Gastroesophageal sphincter (tissue), 4 donors: ENCODE measurements around the gene ZBTB7A. TPM values are rescaled to one million over a fixed set of nuclear protein-coding genes. Genes with fewer than 3 reads are reported as not detected.
A peak's percentile ranks its signal among the peaks of the same experiment; 100 is the strongest.

Experiments used
- ATAC-seq: fragments of 150-250 bp; one replicate; pipeline ENCODE4 v1.9.1; 2016; ENCODE audit warnings: mild to moderate bottlenecking, moderate library complexity
- H3K27ac ChIP-seq, 4 donors: fragments of 200-600 bp; sonication (generic) in 3 of 4; 1 replicate in 3 of 4; 2 replicates in 1 of 4; pipeline ENCODE4 v1.5.1; 2016 to 2019
- H3K27me3 ChIP-seq: fragments of 200-600 bp; sonication (generic); one replicate; pipeline ENCODE4 v1.5.1; 2019
- H3K36me3 ChIP-seq, 2 donors: fragments of 200-600 bp; sonication (generic); one replicate each; pipeline ENCODE4 v1.5.1; 2019; ENCODE audit warnings: control low read depth in 1 of 2
- H3K4me1 ChIP-seq, 3 donors: fragments of 200-600 bp; sonication (generic); 1 replicate in 2 of 3; 2 replicates in 1 of 3; pipeline ENCODE4 v1.5.1; 2016 to 2019; ENCODE audit warnings: control low read depth in 2 of 3
- H3K4me3 ChIP-seq, 2 donors: fragments of 200-600 bp; sonication (generic); one replicate each; pipeline ENCODE4 v1.5.1; 2019; ENCODE audit warnings: mild to moderate bottlenecking in 1 of 2, moderate library complexity in 1 of 2
- H3K9me3 ChIP-seq, 3 donors: fragments of 200-600 bp; sonication (generic); one replicate each; pipeline ENCODE4 v1.5.1; 2017 to 2019; ENCODE audit warnings: control low read depth in 2 of 3
- EP300 ChIP-seq: sonication (generic); formaldehyde crosslinking; IDR thresholded peaks from one replicate; pipeline ENCODE4 v1.6.1; 2017; ENCODE audit warnings: antibody characterized with exemption, mild to moderate bottlenecking
- POLR2A ChIP-seq, 2 donors: fragments of 450-650 bp; IDR thresholded peaks; one replicate each; pipeline ENCODE4 v1.6.1; 2017; ENCODE audit warnings: antibody characterized with exemption in 2 of 2, mild to moderate bottlenecking in 2 of 2, moderate library complexity in 1 of 2
- POLR2AphosphoS5 ChIP-seq: sonication (generic); formaldehyde crosslinking; IDR thresholded peaks from one replicate; pipeline ENCODE4 v1.6.1; 2017; ENCODE audit warnings: antibody characterized with exemption
- WGBS, 2 donors: methylation state at CpG; one replicate each; pipeline ENCODE4 v1.1.5; 2018; ENCODE audit warnings: low coverage in 1 of 2; 5-methylcytosine and 5-hydroxymethylcytosine counted together
- total RNA-seq, 4 donors: library from RNA; depleted of rRNA; stranded (reverse); fragments of >200 nt; gene quantifications; one replicate each; pipeline ENCODE4 v1.1.0, GENCODE V29; 2016
- TF ChIP-seq, protein P1 (sequence below), 4 experiments: fragments of 200-600 bp in 2 of 4; fragments of 450-650 bp in 2 of 4; sonication (generic) in 1 of 4; IDR thresholded peaks; one replicate each; pipeline ENCODE4 v1.5.1; 2017 to 2019; ENCODE audit warnings: antibody characterized with exemption in 4 of 4, mild to moderate bottlenecking in 2 of 4, moderate library complexity in 2 of 4

ZBTB7A gene
- total RNA-seq, 4 donors from 2014 or later, result 65.6 to 122 (median 82.4) TPM

GRCh38 chr19:4023600-4024398, 42.9 kb downstream of the ZBTB7A start:
- peak; percentile 22 for ATAC-seq
- Histone ChIP-seq H3K4me1 (peaks cover 0 to 37% (median 0%) of the 10 kb centered on the region in 3 donors), H3K27me3 (no peaks in the 10 kb centered on the region), H3K9me3 (no peaks in the 10 kb centered on the region), H3K36me3 (peaks cover 0 to 57% of the 10 kb centered on the region in 2 donors), H3K27ac (peak overlapping the region in 3 of 4 donors; percentile 19 to 46 (median 27)), H3K4me3 (no peak overlapping the region)
- 79% methylated on average over 6 of the region's 34 CpGs; no CpG with 5 or more reads in 1 of the 2 donors for WGBS, 2 donors
- TF ChIP-seq, protein P1, sequence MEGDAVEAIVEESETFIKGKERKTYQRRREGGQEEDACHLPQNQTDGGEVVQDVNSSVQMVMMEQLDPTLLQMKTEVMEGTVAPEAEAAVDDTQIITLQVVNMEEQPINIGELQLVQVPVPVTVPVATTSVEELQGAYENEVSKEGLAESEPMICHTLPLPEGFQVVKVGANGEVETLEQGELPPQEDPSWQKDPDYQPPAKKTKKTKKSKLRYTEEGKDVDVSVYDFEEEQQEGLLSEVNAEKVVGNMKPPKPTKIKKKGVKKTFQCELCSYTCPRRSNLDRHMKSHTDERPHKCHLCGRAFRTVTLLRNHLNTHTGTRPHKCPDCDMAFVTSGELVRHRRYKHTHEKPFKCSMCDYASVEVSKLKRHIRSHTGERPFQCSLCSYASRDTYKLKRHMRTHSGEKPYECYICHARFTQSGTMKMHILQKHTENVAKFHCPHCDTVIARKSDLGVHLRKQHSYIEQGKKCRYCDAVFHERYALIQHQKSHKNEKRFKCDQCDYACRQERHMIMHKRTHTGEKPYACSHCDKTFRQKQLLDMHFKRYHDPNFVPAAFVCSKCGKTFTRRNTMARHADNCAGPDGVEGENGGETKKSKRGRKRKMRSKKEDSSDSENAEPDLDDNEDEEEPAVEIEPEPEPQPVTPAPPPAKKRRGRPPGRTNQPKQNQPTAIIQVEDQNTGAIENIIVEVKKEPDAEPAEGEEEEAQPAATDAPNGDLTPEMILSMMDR (IDR thresholded peaks at IDR 0.05), result no peak
- TF ChIP-seq POLR2AphosphoS5 (no peak), POLR2A (IDR thresholded peaks at IDR 0.05) (no peak), EP300 (no peak)

- TF ChIP-seq POLR2AphosphoS5, result peak; percentile 20
- TF ChIP-seq POLR2A (IDR thresholded peaks at IDR 0.05), result no peak
- H3K4me1 ChIP-seq, result peaks cover 0 to 75% (median 22%) of the 10 kb centered on the region in 3 donors
- peaks cover 0 to 30% of the 10 kb centered on the region in 2 donors for H3K36me3 ChIP-seq
- no CpG with 5 or more reads among the region's 17 CpGs for WGBS, 2 donors
- H3K4me3 ChIP-seq, result no peak overlapping the region
- no peaks in the 10 kb centered on the region for H3K9me3 ChIP-seq
- ATAC-seq, result no peak
- peak overlapping the region in 2 of 4 donors; percentile 78 to 83 for H3K27ac ChIP-seq
- no peaks in the 10 kb centered on the region for H3K27me3 ChIP-seq
Measured at GRCh38 chr19:4019578-4019977, 47.1 kb downstream of the ZBTB7A start.

DNA sequence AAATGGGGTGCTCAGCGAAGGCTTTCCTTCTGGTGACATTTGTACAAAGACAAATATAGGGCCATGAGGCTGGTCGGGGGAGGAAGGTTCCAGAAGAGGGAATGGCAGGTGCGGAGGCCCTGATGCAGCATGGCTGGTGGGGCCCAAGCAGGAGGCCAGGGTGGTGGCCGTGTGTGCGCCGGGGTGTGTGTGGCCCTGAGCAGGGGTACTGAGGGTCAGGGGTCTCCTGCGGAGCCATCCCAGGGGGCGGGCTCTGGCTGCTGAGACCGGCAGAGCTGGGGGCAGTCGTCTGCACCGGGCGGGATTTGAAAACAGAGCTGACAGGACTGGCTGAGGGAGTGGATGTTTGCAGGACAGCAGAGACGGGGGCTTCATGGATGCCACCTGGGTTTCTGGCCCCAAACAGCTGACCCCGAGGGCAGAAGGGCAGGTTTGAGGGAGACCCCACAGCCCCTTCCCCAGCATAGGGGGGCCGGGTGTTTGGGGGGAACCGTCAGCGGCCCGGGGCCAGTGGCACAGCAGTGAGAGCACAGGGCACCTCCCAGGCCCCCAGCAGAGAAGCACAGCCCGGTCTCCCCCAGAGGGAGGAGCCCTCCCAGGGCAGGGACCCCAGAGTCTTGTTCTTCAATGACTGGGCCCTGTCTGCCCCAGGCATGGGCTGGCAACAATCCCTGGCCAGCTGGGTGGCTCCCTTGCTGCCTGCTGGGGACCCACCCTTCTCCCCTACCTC, 47.8 kb downstream of the ZBTB7A start:
- no peak for ATAC-seq
- Histone ChIP-seq H3K36me3 (peaks cover 0 to 30% of the 10 kb centered on the region in 2 donors), H3K4me1 (peaks cover 0 to 77% (median 23%) of the 10 kb centered on the region in 3 donors), H3K27ac (peak overlapping the region in 3 of 4 donors; percentile 17 to 83 (median 78)), H3K4me3 (no peak overlapping the region), H3K27me3 (no peaks in the 10 kb centered on the region), H3K9me3 (no peaks in the 10 kb centered on the region)
- TF ChIP-seq POLR2A (IDR thresholded peaks at IDR 0.05), result no peak
- TF ChIP-seq POLR2AphosphoS5, result no peak
- TF ChIP-seq, protein P1 (IDR thresholded peaks at IDR 0.05), result no peak
- no peak for TF ChIP-seq EP300
- 86 to 91% methylated on average over 9 to 12 of the region's 19 CpGs for WGBS, 2 donors

GRCh38 chr19:4018140-4018613, 48.5 kb downstream of the ZBTB7A start:
- 97% methylated on average over 6 of the region's 22 CpGs; no CpG with 5 or more reads in 1 of the 2 donors for whole genome bisulfite sequencing, 2 donors
- Histone ChIP-seq H3K27ac (peak overlapping the region in 3 of 4 donors; percentile 24 to 83 (median 78)), H3K4me1 (peaks cover 0 to 77% (median 23%) of the 10 kb centered on the region in 3 donors), H3K4me3 (no peak overlapping the region), H3K27me3 (no peaks in the 10 kb centered on the region), H3K36me3 (peaks cover 0 to 30% of the 10 kb centered on the region in 2 donors), H3K9me3 (no peaks in the 10 kb centered on the region)
- ATAC-seq, result no peak
- TF ChIP-seq, protein P1 (IDR thresholded peaks at IDR 0.05), result no peak
- no peak for TF ChIP-seq POLR2A (IDR thresholded peaks at IDR 0.05)
- TF ChIP-seq EP300, result no peak
- TF ChIP-seq POLR2AphosphoS5, result no peak

DNA sequence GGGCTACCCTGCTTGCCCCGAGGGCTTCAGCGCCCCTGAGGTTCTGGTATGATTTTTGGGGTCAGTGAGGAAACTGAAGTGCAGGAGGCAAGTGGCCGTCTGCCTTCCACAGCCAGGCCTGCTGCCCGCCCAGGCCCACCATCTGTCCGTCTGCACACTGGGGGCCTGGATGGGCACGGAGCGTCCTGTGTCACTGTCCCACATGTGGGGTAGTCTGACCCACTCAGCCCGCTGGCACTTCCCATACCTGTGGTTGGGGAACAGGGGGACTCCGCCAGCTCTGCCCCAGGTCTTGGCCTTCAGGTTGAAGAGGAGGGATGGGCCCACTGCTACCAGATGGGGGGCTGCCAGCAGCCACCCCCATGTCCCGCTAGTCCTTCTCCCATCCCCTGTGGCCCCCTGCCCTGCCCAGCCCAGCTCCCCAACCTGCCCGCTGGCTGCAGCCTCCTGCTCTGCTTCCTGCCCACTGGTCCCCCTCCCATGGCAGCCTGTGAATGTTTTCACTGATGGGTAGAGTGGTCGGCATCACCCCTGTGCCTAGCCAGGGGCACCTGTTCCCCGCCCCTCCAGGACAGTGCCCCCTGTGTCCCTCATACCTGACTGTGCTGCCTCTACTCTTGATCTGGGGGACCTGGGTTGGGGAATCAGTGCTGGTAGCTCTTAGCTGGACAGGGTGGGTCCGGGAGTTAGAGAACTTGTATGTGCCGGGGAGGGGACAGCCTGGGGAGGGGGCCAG, 49.6 kb downstream of the ZBTB7A start:
- no peak for TF ChIP-seq EP300
- TF ChIP-seq POLR2AphosphoS5, result no peak
- TF ChIP-seq POLR2A (IDR thresholded peaks at IDR 0.05), result no peak
- TF ChIP-seq, protein P1 (IDR thresholded peaks at IDR 0.05), result no peak
- Histone ChIP-seq H3K9me3 (no peaks in the 10 kb centered on the region), H3K4me3 (no peak overlapping the region), H3K27ac (peak overlapping the region in 3 of 4 donors; percentile 46 to 83 (median 78)), H3K36me3 (peaks cover 0 to 34% of the 10 kb centered on the region in 2 donors), H3K27me3 (no peaks in the 10 kb centered on the region), H3K4me1 (peaks cover 0 to 87% (median 29%) of the 10 kb centered on the region in 3 donors)
- no peak for ATAC-seq
- 86 to 100% methylated on average over 1 to 3 of the region's 15 CpGs for WGBS, 2 donors
